Kidney (tissue), 14 donors: ENCODE measurements around the gene MRPS30. TPM values are rescaled to one million over a fixed set of nuclear protein-coding genes. Genes with fewer than 3 reads are reported as not detected.
A peak's percentile ranks its signal among the peaks of the same experiment; 100 is the strongest.

Experiments
- DNase-seq, 5 donors: peaks; one replicate each; pipeline ENCODE4 v3.0.0-alpha.2; 2013 to 2020
- FAIRE-seq: peaks from 2 replicates; lab custom pipeline; 2012; peaks lifted over from hg19 to GRCh38; lab: Jason Lieb, UNC
- H3K27ac ChIP-seq, 2 donors: one replicate each; pipeline ENCODE4 v1.7.0; 2013; ENCODE audit warnings: low read depth in 2 of 2, low read length in 2 of 2, inconsistent platforms in 1 of 2
- H3K27me3 ChIP-seq: one replicate; pipeline ENCODE4 v1.7.1; 2013; ENCODE audit warnings: low read length, inconsistent platforms; ENCODE audit not compliant: control insufficient read depth, insufficient read depth
- H3K36me3 ChIP-seq, 3 donors: one replicate each; pipeline versions ENCODE4 v1.7.0 to v1.7.1; 2013; ENCODE audit warnings: low read length in 3 of 3, control low read depth in 1 of 3, inconsistent platforms in 1 of 3; ENCODE audit not compliant: insufficient read depth in 3 of 3, control insufficient read depth in 2 of 3
- H3K4me1 ChIP-seq, 3 donors: one replicate each; pipeline versions ENCODE4 v1.7.0 to v1.7.1; 2013; ENCODE audit warnings: low read length in 3 of 3, inconsistent platforms in 1 of 3, low read depth in 1 of 3; ENCODE audit not compliant: control insufficient read depth in 2 of 3, insufficient read depth in 2 of 3
- H3K4me3 ChIP-seq, 3 donors: one replicate each; pipeline versions ENCODE4 v1.7.0 to v1.8.1; 2013; ENCODE audit warnings: low read length in 3 of 3, control low read depth in 1 of 3, inconsistent platforms in 1 of 3
- H3K9ac ChIP-seq, 3 donors: one replicate each; pipeline versions ENCODE4 v1.7.0 to v1.7.1; 2013; ENCODE audit warnings: low read length in 3 of 3, control low read depth in 1 of 3, inconsistent platforms in 1 of 3
- H3K9me3 ChIP-seq, 3 donors: one replicate each; pipeline versions ENCODE4 v1.7.0 to v1.7.1; 2013; ENCODE audit warnings: low read length in 3 of 3, control low read depth in 1 of 3, inconsistent platforms in 1 of 3; ENCODE audit not compliant: control insufficient read depth in 2 of 3, insufficient read depth in 1 of 3
- CTCF ChIP-seq: IDR thresholded peaks from 3 replicates; pipeline ENCODE4 v1.5.1; 2012; ENCODE audit warnings: mild to moderate bottlenecking, moderate library complexity, borderline replicate concordance; ENCODE audit not compliant: insufficient read depth; ENCODE audit errors: extremely low read depth
- intact Hi-C: fragments of 100-400 bp; cut with DNase I; formaldehyde crosslinking; loops from one replicate; pipeline ENCODE4 v1.11.1; 2022
- polyA plus RNA-seq: library from polyadenylated mRNA; stranded (reverse); fragments of 350-450 nt; fragmentation: Illumina TruSeq; extraction: RNeasy Lipid Tissue Mini Kit (QIAGEN cat#74804); gene quantifications from one replicate; pipeline ENCODE4 v1.2.3, GENCODE V29; 2014; ENCODE audit warnings: low read depth, low replicate concordance; ENCODE audit not compliant: insufficient read depth
- total RNA-seq: library from RNA; stranded (reverse); fragmentation: NEBNext Ultra II Directional; extraction: Animal tissue kit (Norgen Biotek cat#: 25700); gene quantifications from one replicate; pipeline ENCODE4 v1.2.1, GENCODE V29; 2021
- donor health status: control.
- donor health status: control.
- donor health status: control.
- donor health status: control.
- donor health status: control.
- donor health status: DM: yes; HTN: yes; CAD: no.
- donor health status: Normal renal cell carcinoma (clear cell type).

Gene MRPS30
- total and polyA plus RNA-seq, 2 donors from 2014 or later, result 37.3 to 48.0 TPM

- TF ChIP-seq CTCF, result peak; percentile 19
- Histone ChIP-seq H3K27me3 (no peaks in the 10 kb centered on the region), H3K36me3 (no peaks in the 10 kb centered on the region), H3K27ac (no peak overlapping the region), H3K4me3 (no peak overlapping the region), H3K9me3 (no peaks in the 10 kb centered on the region), H3K4me1 (no peaks in the 10 kb centered on the region), H3K9ac (no peak overlapping the region)
- FAIRE-seq (no peak), DNase-seq (peak in 1 of 5 donors; percentile 20)
- intact Hi-C loops, result no loop called here
Observed at GRCh38 chr5:44862808-44863207, 54.1 kb downstream of the MRPS30 start.
